Duodenal mucosa (tissue), 2 donors: ENCODE data around the gene KANSL2.
"Not testable (repeated sequence)": the region's sequence is repeated elsewhere in the genome, so short reads cannot be mapped to it uniquely, and the experiment has no call there.

Experiments used
- H3K27ac ChIP-seq: one replicate; pipeline ENCODE4 v1.7.0; 2013; ENCODE audit warnings: low read depth, low read length
- H3K27me3 ChIP-seq, 2 donors: one replicate each; pipeline ENCODE4 v1.7.0; 2013; ENCODE audit warnings: low read length in 2 of 2, control low read depth in 1 of 2; ENCODE audit not compliant: insufficient read depth in 2 of 2, control insufficient read depth in 1 of 2
- H3K36me3 ChIP-seq, 2 donors: one replicate each; pipeline ENCODE4 v1.7.0; 2013; ENCODE audit warnings: low read length in 2 of 2, control low read depth in 1 of 2; ENCODE audit not compliant: insufficient read depth in 2 of 2, control insufficient read depth in 1 of 2
- H3K4me1 ChIP-seq, 2 donors: one replicate each; pipeline ENCODE4 v1.7.0; 2013; ENCODE audit warnings: low read length in 2 of 2, control low read depth in 1 of 2; ENCODE audit not compliant: insufficient read depth in 2 of 2, control insufficient read depth in 1 of 2
- H3K4me3 ChIP-seq, 2 donors: one replicate each; pipeline ENCODE4 v1.7.0; 2013; ENCODE audit warnings: low read length in 2 of 2, low read depth in 1 of 2
- H3K9ac ChIP-seq, 2 donors: one replicate each; pipeline ENCODE4 v1.7.0; 2013; ENCODE audit warnings: low read length in 2 of 2, low read depth in 1 of 2
- H3K9me3 ChIP-seq, 2 donors: one replicate each; pipeline ENCODE4 v1.7.0; 2013; ENCODE audit warnings: low read length in 2 of 2, control low read depth in 1 of 2; ENCODE audit not compliant: control insufficient read depth in 1 of 2

KANSL2 gene

GRCh38 chr12:48622997-48623396 lies 59.0 kb downstream of the KANSL2 start:
- H3K27ac ChIP-seq, H3K9ac ChIP-seq, H3K36me3 ChIP-seq, H3K9me3 ChIP-seq, H3K27me3 ChIP-seq, H3K4me3 ChIP-seq, H3K4me1 ChIP-seq: not testable (repeated sequence)

GRCh38 chr12:48618541-48618940 lies 63.5 kb downstream of the KANSL2 start:
- no peaks in the 10 kb centered on the region for H3K27me3 ChIP-seq
- peaks cover 0 to under 1% of the 10 kb centered on the region in 2 donors for H3K9me3 ChIP-seq
- no peak overlapping the region for H3K27ac ChIP-seq
- H3K4me3 ChIP-seq, result no peak overlapping the region
- H3K9ac ChIP-seq, result no peak overlapping the region
- no peaks in the 10 kb centered on the region for H3K36me3 ChIP-seq
- no peaks in the 10 kb centered on the region for H3K4me1 ChIP-seq

GRCh38 chr12:48615681-48616080 lies 66.4 kb downstream of the KANSL2 start:
- H3K27me3 ChIP-seq, result no peaks in the 10 kb centered on the region
- no peak overlapping the region for H3K27ac ChIP-seq
- H3K36me3 ChIP-seq, result no peaks in the 10 kb centered on the region

GRCh38 chr12:48613321-48613720 lies 68.7 kb downstream of the KANSL2 start:
- H3K4me1 ChIP-seq, result no peaks in the 10 kb centered on the region
- H3K27ac ChIP-seq, result no peak overlapping the region
- H3K9ac ChIP-seq, result no peak overlapping the region

More at GRCh38 chr12:48615681-48616080, 66.4 kb downstream of the KANSL2 start:
- Histone ChIP-seq H3K9me3 (peaks cover 0 to 7% of the 10 kb centered on the region in 2 donors), H3K4me3 (no peak overlapping the region), H3K9ac (no peak overlapping the region), H3K4me1 (no peaks in the 10 kb centered on the region)

More at GRCh38 chr12:48613321-48613720, 68.7 kb downstream of the KANSL2 start:
- Histone ChIP-seq H3K27me3 (no peaks in the 10 kb centered on the region), H3K36me3 (no peaks in the 10 kb centered on the region), H3K9me3 (peaks cover 0 to 7% of the 10 kb centered on the region in 2 donors), H3K4me3 (no peak overlapping the region)
